HG02763 (cell line): ENCODE results near the gene PPP2R5C.

Source experiments
- ATAC-seq: cut with Tn5 transposase; IDR thresholded peaks from one replicate; pipeline ENCODE4 v1.9.1; 2021; ENCODE audit warnings: mild to moderate bottlenecking, moderate library complexity; ENCODE audit not compliant: unreplicated experiment

Gene PPP2R5C

GRCh38 chr14:101882141-101882935 lies 120.8 kb downstream of the PPP2R5C start:
- no peak for ATAC-seq

GRCh38 chr14:101884089-101884933 lies 122.8 kb downstream of the PPP2R5C start:
- no peak for ATAC-seq

GRCh38 chr14:101884934-101885576 lies 123.5 kb downstream of the PPP2R5C start:
- no peak for ATAC-seq

GRCh38 chr14:101887219-101887618 lies 125.7 kb downstream of the PPP2R5C start:
- no peak for ATAC-seq

- ATAC-seq, result no peak
Measured at GRCh38 chr14:101888182-101888581, 126.7 kb downstream of the PPP2R5C start.

GRCh38 chr14:101889366-101889765 lies 127.9 kb downstream of the PPP2R5C start:
- no peak for ATAC-seq

- ATAC-seq, result no peak
Measured at GRCh38 chr14:101889898-101890297, 128.4 kb downstream of the PPP2R5C start.

- no peak for ATAC-seq
Measured at GRCh38 chr14:101891471-101891870, 130.0 kb downstream of the PPP2R5C start.

GRCh38 chr14:101893759-101894158 lies 132.2 kb downstream of the PPP2R5C start:
- no peak for ATAC-seq

GRCh38 chr14:101894365-101895081 lies 133.0 kb downstream of the PPP2R5C start:
- no peak for ATAC-seq

GRCh38 chr14:101895256-101895655 lies 133.7 kb downstream of the PPP2R5C start:
- no peak for ATAC-seq

GRCh38 chr14:101897326-101897725 lies 135.8 kb downstream of the PPP2R5C start:
- no peak for ATAC-seq

- no peak for ATAC-seq
Measured at GRCh38 chr14:101898416-101898815, 136.9 kb downstream of the PPP2R5C start.

GRCh38 chr14:101899263-101899662 lies 137.8 kb downstream of the PPP2R5C start:
- ATAC-seq, result no peak

- ATAC-seq, result no peak
Measured at GRCh38 chr14:101900253-101900652, 138.7 kb downstream of the PPP2R5C start.

- ATAC-seq, result no peak
Measured at GRCh38 chr14:101903111-101903561, 141.6 kb downstream of the PPP2R5C start.

- no peak for ATAC-seq
Measured at GRCh38 chr14:101905614-101906013, 144.1 kb downstream of the PPP2R5C start.

GRCh38 chr14:101906645-101907044 lies 145.1 kb downstream of the PPP2R5C start:
- no peak for ATAC-seq

- no peak for ATAC-seq
Measured at GRCh38 chr14:101907619-101908018, 146.1 kb downstream of the PPP2R5C start.

GRCh38 chr14:101908795-101909194 lies 147.3 kb downstream of the PPP2R5C start:
- no peak for ATAC-seq
